Naive thymus-derived CD8-positive, alpha-beta T cell (primary cell): ENCODE results near the gene ZNF778. TPM values are rescaled to one million over a fixed set of nuclear protein-coding genes. Genes with fewer than 3 reads are reported as not detected.
"Not testable (repeated sequence)": the region's sequence is repeated elsewhere in the genome, so short reads cannot be mapped to it uniquely, and the experiment has no call there.

Source experiments
- ATAC-seq, 2 donors: fragments of 150-1000 bp; cut with Tn5 transposase in 1 of 2; sonication (Bioruptor Pico), chemical (Tn5 transposase) in 1 of 2; 1 replicate in 1 of 2; 2 replicates in 1 of 2; pipeline ENCODE4 v1.10.0; 2021; ENCODE audit warnings: mild to moderate bottlenecking in 2 of 2, moderate library complexity in 2 of 2
- POLR2A ChIA-PET: fragments of 350-600 bp; sonication (Branson Sonifier 250); formaldehyde crosslinking; loops from one replicate; lab custom pipeline; 2021; ENCODE audit warnings: antibody characterized with exemption; lab: Charles Lee
- DNase-seq, 10 donors: peaks; one replicate each; pipeline versions ENCODE4 v3.0.0 to v3.0.0-alpha.2; 2020 to 2022
- H3K27ac Mint-ChIP-seq, 10 donors: one replicate each; pipeline ENCODE4 v1.8.0; 2020 to 2022; ENCODE audit warnings: mild to moderate bottlenecking in 10 of 10, mixed read lengths in 10 of 10, moderate library complexity in 4 of 10, inconsistent platforms in 1 of 10
- H3K27me3 Mint-ChIP-seq, 5 donors: one replicate each; pipeline ENCODE4 v1.8.0; 2021 to 2022; ENCODE audit warnings: mixed read lengths in 5 of 5
- H3K36me3 Mint-ChIP-seq, 3 donors: one replicate each; pipeline ENCODE4 v1.8.0; 2020 to 2022; ENCODE audit warnings: mixed read lengths in 3 of 3, mild to moderate bottlenecking in 2 of 3, inconsistent platforms in 1 of 3
- H3K4me1 Mint-ChIP-seq, 4 donors: one replicate each; pipeline ENCODE4 v1.8.0; 2021 to 2022; ENCODE audit warnings: mixed read lengths in 4 of 4
- H3K4me3 Mint-ChIP-seq, 10 donors: one replicate each; pipeline ENCODE4 v1.8.0; 2020 to 2022; ENCODE audit warnings: mild to moderate bottlenecking in 10 of 10, mixed read lengths in 10 of 10, moderate library complexity in 6 of 10, inconsistent platforms in 1 of 10
- H3K9me3 Mint-ChIP-seq, 9 donors: one replicate each; pipeline ENCODE4 v1.8.0; 2020 to 2022; ENCODE audit warnings: mixed read lengths in 9 of 9, mild to moderate bottlenecking in 3 of 9, inconsistent platforms in 1 of 9, moderate library complexity in 1 of 9
- polyA plus RNA-seq, 3 donors: library from polyadenylated mRNA; unstranded; fragments of 300-500 nt; fragmentation: Illumina TruSeq; gene quantifications; one replicate each; pipeline ENCODE4 v1.2.3, GENCODE V29; 2021
- total RNA-seq, 8 experiments: library from RNA in 2 of 8; stranded (reverse) in 2 of 8; gene quantifications; one replicate each; pipeline ENCODE4 v1.2.3 and lab custom pipeline; 2021 to 2026

The ZNF778 gene
- total and polyA plus RNA-seq, 5 experiments from 2014 or later = 2.0 to 11.0 (median 5.5) TPM

GRCh38 chr16:89191901-89192185, 25.7 kb upstream of the ZNF778 start:
- no peak overlapping the region for H3K4me3 Mint-ChIP-seq
- H3K36me3 Mint-ChIP-seq = no peaks in the 10 kb centered on the region
- no peak overlapping the region for H3K27ac Mint-ChIP-seq
- H3K27me3 Mint-ChIP-seq = peaks cover 0 to 2% (median 0%) of the 10 kb centered on the region in 5 donors
- H3K9me3 Mint-ChIP-seq = peaks cover 0 to 2% (median 0%) of the 10 kb centered on the region in 9 donors
- no peak for ATAC-seq
- DNase-seq = peak in 1 of 10 donors; percentile 19
- H3K4me1 Mint-ChIP-seq = peaks cover 0 to 5% (median 3%) of the 10 kb centered on the region in 4 donors
- POLR2A ChIA-PET = no interaction called here

GRCh38 chr16:89192186-89192955, 25.1 kb upstream of the ZNF778 start:
- not testable (repeated sequence) for H3K9me3 Mint-ChIP-seq, H3K27ac Mint-ChIP-seq, H3K4me1 Mint-ChIP-seq, H3K27me3 Mint-ChIP-seq, H3K36me3 Mint-ChIP-seq
- peak; percentile 40 to 60 for ATAC-seq
- peak; percentile 42 to 86 (median 70) for DNase-seq
- POLR2A ChIA-PET = interaction anchor here (0.6 to 1.2 kb wide), 4 partner anchors 18 to 157 kb away, joined by 3 to 5 read pairs (median 3); partner anchors contain the start of gene ZNF778
- H3K4me3 Mint-ChIP-seq = peak overlapping the region in 3 of 10 donors; percentile 37 to 63 (median 41)

DNA sequence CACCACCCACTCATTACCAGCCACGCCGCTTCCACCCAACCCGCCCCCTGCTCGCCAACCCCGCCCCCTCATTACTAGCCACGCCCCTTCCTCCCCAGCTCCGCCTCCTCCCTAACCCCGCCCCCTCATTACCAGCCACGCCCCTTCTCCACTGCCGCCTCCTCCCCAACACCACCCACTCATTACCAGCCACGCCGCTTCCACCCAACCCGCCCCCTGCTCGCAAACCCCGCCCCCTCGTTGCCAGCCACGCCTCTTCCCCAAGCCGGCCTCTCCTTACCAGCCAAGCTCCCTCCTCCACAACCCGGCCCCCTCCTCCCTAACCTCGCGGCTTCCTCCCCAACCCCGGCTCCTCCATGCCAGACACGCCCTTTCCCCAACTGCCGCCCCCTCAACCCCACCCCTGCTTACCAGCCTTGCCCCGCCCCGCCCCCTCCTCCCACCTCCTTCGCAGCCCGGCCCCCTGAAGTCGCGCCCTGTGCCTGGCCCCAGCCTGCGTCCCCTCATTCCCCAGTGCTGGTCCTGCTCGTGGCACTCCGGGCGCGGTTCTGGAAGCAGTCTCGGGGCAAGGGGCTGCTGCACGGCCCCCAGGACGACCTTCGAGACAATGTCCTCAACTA, 24.4 kb upstream of the ZNF778 start:
- Mint-ChIP-seq H3K4me1 (peaks cover 0 to 5% (median 1%) of the 10 kb centered on the region in 4 donors), H3K27ac (no peak overlapping the region), H3K27me3 (peaks cover 0 to 2% (median 0%) of the 10 kb centered on the region in 5 donors), H3K36me3 (no peaks in the 10 kb centered on the region), H3K4me3 (peak overlapping the region in 3 of 10 donors; percentile 37 to 63 (median 41)), H3K9me3 (peaks cover 0 to 2% (median 0%) of the 10 kb centered on the region in 9 donors)
- ATAC-seq = peak; percentile 35 to 51
- peak in 5 of 10 donors; percentile 41 to 70 (median 48) for DNase-seq
- POLR2A ChIA-PET = interaction anchor here (0.6 to 1.2 kb wide), 3 partner anchors 19 to 99 kb away, joined by 3 to 5 read pairs (median 3); partner anchors contain the start of gene ACSF3

DNA sequence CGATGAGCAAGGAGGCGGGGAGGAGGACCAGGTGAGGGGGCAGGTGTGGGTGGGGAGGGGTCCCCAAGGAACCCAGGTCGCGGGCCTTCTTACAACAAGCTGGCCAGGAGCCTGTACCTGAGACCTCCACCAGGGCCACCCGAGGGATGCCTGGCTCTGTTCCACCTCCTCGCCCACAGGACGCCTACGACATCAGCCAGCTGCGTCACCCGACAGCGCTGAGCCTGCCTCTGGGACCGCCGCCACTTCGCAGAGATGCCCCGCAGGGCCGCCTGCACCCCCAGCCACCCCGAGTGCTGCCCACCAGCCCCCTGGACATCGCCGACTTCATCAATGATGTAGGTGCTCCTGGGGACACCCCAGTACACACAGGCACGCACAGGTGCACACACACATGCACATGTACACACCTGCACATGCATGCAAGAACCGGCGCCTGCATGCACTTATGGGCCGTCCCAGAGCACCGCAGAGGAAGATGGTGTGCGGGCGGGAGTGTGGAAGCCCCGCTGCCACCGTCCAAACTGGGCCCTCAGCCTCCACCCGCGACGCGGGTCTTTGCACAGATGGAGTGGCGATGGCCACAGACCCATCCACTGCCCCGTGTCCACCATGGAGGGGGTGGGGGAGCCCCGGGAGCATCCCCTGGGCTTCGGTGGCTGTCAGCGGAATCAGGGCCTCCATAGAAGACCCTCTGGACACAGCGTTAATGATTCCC, 23.8 kb upstream of the ZNF778 start:
- POLR2A ChIA-PET = interaction anchor here (0.6 to 1.2 kb wide), 2 partner anchors 20 to 100 kb away, joined by 3 to 5 read pairs; partner anchors contain the start of gene ACSF3
- DNase-seq (no peak), ATAC-seq (peak in 1 of 2 donors; percentile 18)
- H3K4me3 Mint-ChIP-seq = no peak overlapping the region
- peaks cover 0 to 4% (median under 1%) of the 10 kb centered on the region in 5 donors for H3K27me3 Mint-ChIP-seq
- H3K4me1 Mint-ChIP-seq = peaks cover 0 to 5% (median 1%) of the 10 kb centered on the region in 4 donors
- H3K36me3 Mint-ChIP-seq = no peaks in the 10 kb centered on the region
- H3K9me3 Mint-ChIP-seq = peaks cover 0 to 2% (median 0%) of the 10 kb centered on the region in 9 donors
- peak overlapping the region in 1 of 10 donors; percentile 56 for H3K27ac Mint-ChIP-seq

DNA sequence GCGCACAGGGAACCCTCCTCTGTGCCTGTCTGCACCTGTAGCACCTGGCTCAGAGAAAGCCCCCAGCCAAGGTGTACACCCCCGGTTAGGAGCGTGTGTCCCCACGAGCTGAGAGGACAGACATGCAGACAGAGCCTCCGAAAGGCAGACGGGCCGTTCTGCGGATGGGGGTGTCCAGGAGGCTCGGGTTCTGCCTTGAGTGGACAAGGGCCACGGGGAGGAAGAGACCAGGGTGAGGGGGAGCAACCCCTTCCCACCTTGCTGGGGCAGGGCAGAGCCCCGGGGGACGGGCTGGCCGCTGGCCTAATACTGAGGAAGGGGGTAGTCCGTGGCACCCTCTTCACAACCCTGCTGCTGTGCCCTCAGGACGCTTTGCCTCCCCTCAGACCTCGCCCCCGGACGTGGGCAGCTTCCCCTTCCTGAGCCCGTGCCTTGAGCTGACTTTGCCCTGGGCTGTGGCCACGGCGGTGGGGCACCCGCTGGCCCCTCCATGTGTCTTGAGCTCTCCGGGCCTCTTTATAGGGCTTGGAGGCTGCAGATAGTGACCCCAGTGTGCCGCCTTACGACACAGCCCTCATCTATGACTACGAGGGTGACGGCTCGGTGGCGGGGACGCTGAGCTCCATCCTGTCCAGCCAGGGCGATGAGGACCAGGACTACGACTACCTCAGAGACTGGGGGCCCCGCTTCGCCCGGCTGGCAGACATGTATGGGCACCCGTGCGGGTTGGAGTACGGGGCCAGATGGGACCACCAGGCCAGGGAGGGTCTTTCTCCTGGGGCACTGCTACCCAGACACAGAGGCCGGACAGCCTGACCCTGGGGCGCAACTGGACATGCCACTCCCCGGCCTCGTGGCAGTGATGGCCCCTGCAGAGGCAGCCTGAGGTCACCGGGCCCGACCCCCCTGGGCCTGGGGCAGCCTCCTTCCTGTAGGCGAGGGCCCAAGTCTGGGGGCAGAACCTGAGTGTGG, 22.9 kb upstream of the ZNF778 start:
- no peak for DNase-seq
- H3K27me3 Mint-ChIP-seq = peaks cover 0 to 13% (median 4%) of the 10 kb centered on the region in 5 donors
- H3K9me3 Mint-ChIP-seq = no peaks in the 10 kb centered on the region
- H3K4me3 Mint-ChIP-seq = peak overlapping the region in 4 of 10 donors; percentile 25 to 65 (median 42)
- peaks cover 0 to 6% (median 1%) of the 10 kb centered on the region in 4 donors for H3K4me1 Mint-ChIP-seq
- POLR2A ChIA-PET = no interaction called here
- no peak for ATAC-seq
- no peaks in the 10 kb centered on the region for H3K36me3 Mint-ChIP-seq
- peak overlapping the region in 1 of 10 donors; percentile 34 for H3K27ac Mint-ChIP-seq

GRCh38 chr16:89195521-89196171, 21.9 kb upstream of the ZNF778 start:
- DNase-seq (no peak), ATAC-seq (no peak)
- Mint-ChIP-seq H3K9me3 (no peaks in the 10 kb centered on the region), H3K27me3 (peaks cover 0 to 23% (median 6%) of the 10 kb centered on the region in 5 donors), H3K4me1 (peaks cover 0 to 13% (median 6%) of the 10 kb centered on the region in 4 donors), H3K27ac (no peak overlapping the region), H3K4me3 (no peak overlapping the region), H3K36me3 (no peaks in the 10 kb centered on the region)
- POLR2A ChIA-PET = no interaction called here

DNA sequence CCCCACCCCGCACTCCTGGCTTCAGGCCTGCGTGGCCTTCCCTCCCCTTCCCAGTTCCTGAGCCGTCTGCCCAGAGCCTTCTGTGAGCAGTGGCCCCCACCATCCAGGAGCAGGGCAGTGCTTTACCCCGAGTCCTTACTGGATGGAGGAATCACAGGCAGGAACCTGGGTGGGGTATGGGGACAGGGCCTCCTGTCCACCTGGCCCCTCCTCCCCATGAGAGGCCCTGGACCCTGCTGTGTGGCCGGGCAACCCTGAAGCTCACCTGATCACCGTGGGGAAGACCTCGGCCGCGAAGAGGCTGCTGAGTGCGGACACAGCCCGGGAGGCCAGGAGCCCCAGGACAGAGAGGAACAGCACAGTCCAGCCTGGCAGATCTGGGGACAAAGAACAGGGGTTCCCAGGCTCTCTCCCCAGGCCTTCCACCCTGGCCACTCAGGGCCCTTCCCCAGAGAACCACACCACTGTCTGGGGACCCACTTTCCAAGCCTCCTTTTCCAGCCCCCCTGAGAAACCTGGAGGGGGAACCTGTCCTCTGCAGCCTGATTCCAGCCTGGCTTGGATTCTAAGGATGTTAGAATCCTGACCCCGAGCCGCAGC, 20.4 kb upstream of the ZNF778 start:
- ATAC-seq (no peak), DNase-seq (no peak)
- no peak overlapping the region for H3K27ac Mint-ChIP-seq
- H3K4me1 Mint-ChIP-seq = peaks cover 0 to 11% (median 6%) of the 10 kb centered on the region in 4 donors
- POLR2A ChIA-PET = no interaction called here
- H3K4me3 Mint-ChIP-seq = no peak overlapping the region
- H3K27me3 Mint-ChIP-seq = peaks cover 0 to 25% (median 8%) of the 10 kb centered on the region in 5 donors
- H3K9me3 Mint-ChIP-seq = no peaks in the 10 kb centered on the region
- H3K36me3 Mint-ChIP-seq = no peaks in the 10 kb centered on the region

GRCh38 chr16:89197633-89198416, 19.7 kb upstream of the ZNF778 start:
- no peaks in the 10 kb centered on the region for H3K36me3 Mint-ChIP-seq
- no peak for DNase-seq
- POLR2A ChIA-PET = no interaction called here

GRCh38 chr16:89198417-89199240, 18.9 kb upstream of the ZNF778 start:
- POLR2A ChIA-PET = no interaction called here
- no peak for ATAC-seq
- Mint-ChIP-seq H3K27ac (no peak overlapping the region), H3K4me3 (no peak overlapping the region), H3K36me3 (peaks cover 0 to 5% (median 0%) of the 10 kb centered on the region in 3 donors), H3K4me1 (peaks cover 0 to 18% (median 14%) of the 10 kb centered on the region in 4 donors), H3K9me3 (peaks cover 0 to 4% (median 0%) of the 10 kb centered on the region in 9 donors), H3K27me3 (peaks cover 11 to 37% (median 21%) of the 10 kb centered on the region in 5 donors)
- no peak for DNase-seq

More at GRCh38 chr16:89197633-89198416, 19.7 kb upstream of the ZNF778 start:
- peaks cover 0 to 16% (median 10%) of the 10 kb centered on the region in 4 donors for H3K4me1 Mint-ChIP-seq
- H3K27ac Mint-ChIP-seq = no peak overlapping the region
- no peak for ATAC-seq
- peaks cover 0 to 3% (median 0%) of the 10 kb centered on the region in 9 donors for H3K9me3 Mint-ChIP-seq
- H3K4me3 Mint-ChIP-seq = peak overlapping the region in 1 of 10 donors; percentile 48
- H3K27me3 Mint-ChIP-seq = peaks cover 3 to 29% (median 13%) of the 10 kb centered on the region in 5 donors
